Daoy (cell line): ENCODE results near the gene SLMAP. TPM values are rescaled to one million over a fixed set of nuclear protein-coding genes. Genes with fewer than 3 reads are reported as not detected.

Experiments
- DNase-seq: peaks from one replicate; pipeline ENCODE4 v3.0.0-alpha.2; 2015; ENCODE audit warnings: low read depth
- total RNA-seq: library from RNA; depleted of rRNA; stranded (reverse); fragments of >200 nt; shearing (Covaris generic); gene quantifications from 2 replicates; pipeline ENCODE4 v1.2.3, GENCODE V29; 2014

SLMAP gene
- total RNA-seq, 1 experiment from 2014 or later, result 34.9 TPM

- no peak for DNase-seq
Observed at GRCh38 chr3:57939775-57940174, 183.7 kb downstream of the SLMAP start.

DNA sequence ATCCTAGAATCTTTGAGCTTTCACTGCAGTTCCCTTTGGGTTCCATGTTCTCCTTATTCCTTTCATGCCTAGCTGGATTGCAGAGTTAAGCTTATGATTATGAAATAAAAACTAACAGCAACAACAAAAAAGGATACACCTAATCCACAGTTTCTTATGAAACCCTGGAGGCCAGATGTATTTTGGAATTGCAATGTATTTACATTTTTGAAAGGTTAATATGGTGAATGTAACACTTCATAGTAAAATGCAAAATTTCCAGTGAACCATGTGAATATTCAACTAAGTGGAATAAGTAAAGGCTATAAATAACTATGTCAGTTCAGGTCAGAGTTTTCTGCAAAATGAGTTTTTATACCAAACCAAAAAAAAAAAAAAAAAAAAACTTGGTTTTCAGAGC is 186.3 kb downstream of the SLMAP start:
- no peak for DNase-seq

DNA sequence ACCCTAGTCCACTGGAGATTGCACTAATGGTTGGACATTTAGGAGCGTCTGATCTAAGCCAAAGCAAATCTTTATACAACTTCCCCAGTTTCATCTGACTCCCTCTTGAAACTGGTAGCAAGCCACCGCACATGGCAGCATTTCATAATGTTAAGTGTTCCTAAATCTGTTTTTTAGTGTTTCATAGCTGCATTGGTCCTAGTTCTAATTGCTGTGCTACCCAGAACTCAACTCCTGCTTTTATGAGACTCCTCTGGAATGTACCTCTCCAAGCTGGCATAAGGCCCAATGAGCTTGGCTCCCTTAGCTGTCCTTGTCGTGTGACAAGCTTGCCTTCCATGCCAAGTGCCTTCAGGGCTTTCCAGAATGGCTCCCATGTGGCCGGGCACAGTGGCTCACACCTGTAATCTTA is 186.8 kb downstream of the SLMAP start:
- DNase-seq, result no peak

GRCh38 chr3:57943525-57944495 is 187.7 kb downstream of the SLMAP start:
- DNase-seq, result no peak

- no peak for DNase-seq
Observed at GRCh38 chr3:57946970-57947381, 190.9 kb downstream of the SLMAP start.

- no peak for DNase-seq
Observed at GRCh38 chr3:57948080-57948671, 192.1 kb downstream of the SLMAP start.

GRCh38 chr3:57948781-57949242 is 192.7 kb downstream of the SLMAP start:
- no peak for DNase-seq

DNA sequence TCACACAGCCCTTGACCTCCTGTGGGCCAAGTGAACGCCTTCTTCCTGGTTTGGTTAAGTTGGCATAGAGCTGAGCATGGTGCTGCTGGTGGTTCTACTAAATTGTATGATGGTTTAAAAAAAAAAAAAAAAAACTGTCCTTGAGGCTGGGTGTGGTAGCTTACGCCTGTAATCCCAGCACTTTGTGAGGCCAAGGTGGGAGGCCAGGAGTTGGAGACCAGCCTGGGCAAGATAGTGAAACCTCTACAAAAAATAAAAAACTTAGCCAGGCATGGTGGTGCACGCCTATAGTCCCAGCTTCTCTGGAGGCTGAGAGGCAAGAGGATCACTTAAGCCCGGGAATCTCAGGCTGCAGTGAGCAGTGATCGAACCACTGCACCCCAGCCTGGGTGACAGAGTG is 193.2 kb downstream of the SLMAP start:
- no peak for DNase-seq

DNA sequence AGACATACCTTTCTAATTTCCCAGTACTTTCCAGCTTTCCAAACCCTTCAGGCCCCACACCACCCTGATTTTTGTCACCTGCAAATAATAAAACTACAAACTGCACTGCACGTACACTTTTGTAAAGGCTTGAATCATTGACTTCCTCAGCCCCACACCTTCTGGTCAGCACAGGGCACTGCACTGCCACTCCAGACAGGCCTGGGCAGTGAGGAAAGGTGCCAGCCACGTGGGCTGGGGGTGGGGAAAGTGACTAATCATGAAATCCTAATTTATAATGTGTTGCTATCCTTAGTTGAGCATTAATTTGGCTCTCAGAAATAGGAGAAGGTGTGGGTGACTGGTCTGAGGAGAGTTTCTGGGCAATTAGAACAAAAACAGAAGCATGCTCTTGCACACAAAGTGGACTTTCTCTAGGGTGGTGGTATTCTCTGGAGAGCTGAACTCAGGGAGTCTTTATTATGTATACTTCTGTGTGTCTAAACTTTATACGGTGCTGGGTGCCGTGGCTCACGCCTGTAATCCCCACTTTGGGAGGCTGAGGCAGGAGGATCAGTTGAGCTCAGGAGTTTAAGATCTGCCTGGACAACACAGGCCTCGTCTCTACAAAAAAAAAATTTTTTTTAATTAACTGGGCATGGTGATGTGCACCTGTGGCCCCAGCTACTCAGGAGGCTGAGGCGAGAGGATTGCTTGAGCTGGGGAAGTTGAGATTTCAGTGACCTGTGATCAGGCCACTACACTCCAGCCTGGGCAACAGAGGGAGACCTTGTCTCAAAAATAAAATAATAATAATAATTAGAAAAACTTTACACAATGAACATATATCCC is 193.9 kb downstream of the SLMAP start:
- DNase-seq, result peak; percentile 30

DNA sequence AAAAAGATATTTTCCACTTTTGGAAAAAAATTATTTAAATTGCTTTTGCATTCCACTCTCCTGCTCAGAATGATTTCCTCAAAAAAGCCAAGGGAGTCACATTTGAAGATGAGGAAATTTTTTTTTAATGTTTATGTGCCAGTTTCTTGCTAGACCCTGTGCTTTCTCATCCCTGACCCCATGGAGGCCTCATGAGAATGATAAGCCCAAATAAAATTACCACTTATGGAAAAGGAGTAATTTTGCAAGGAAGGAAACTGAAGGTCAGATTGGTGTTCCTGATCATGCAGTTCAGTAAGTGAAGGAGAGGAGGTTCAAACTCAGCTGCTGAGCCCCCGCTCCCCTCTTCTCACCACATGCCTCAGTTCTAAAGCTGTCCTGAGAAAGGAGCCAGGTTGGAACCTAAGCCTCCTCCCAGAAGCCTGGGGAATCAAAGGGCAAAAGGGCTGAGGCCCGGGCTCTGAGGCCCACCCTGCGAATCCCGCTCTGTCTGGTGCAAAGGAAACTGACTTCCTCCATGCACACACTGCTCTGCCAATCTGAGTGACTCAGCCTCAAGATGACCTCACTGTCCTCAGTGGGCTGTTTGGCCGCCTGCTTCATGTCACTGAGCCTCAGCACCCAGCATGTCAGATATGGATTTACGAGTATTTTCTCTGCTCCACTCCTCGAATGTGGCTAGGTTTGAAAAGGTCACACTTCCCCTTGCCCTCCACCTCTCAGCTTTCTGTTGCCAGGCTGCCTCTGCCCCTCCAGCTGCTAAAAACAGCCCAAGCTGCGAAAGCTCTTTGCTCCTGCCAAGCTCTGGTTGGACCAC is 195.2 kb downstream of the SLMAP start:
- peak; percentile 83 for DNase-seq

- peak; percentile 69 for DNase-seq
Observed at GRCh38 chr3:57952208-57952631, 196.1 kb downstream of the SLMAP start.

GRCh38 chr3:57952651-57953050 is 196.5 kb downstream of the SLMAP start:
- no peak for DNase-seq

DNA sequence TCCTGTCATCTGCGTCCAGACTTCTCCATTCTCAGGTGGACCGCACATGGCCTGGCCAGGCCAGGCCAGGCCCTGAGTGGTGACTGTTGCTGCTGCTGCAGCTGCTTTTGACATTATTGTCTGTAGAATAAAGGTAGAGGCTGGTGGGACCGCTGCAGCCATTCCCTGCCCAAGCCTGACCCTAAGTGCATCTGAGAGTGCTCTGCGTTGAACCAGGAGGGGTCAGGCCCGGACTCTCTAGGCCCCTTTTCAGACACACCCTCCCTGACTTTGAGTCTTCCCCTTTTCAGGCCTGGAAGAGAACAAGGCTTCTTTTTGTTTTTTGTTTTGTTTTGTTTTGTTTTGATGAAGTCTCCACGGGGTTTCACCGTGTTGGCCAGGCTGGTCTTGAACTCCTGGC is 197.5 kb downstream of the SLMAP start:
- DNase-seq, result no peak

- peak; percentile 29 for DNase-seq
Observed at GRCh38 chr3:57956119-57956832, 200.2 kb downstream of the SLMAP start.

GRCh38 chr3:57956833-57957174 is 200.7 kb downstream of the SLMAP start:
- DNase-seq, result no peak

GRCh38 chr3:57957824-57958223 is 201.7 kb downstream of the SLMAP start:
- no peak for DNase-seq

GRCh38 chr3:57958642-57959422 is 202.7 kb downstream of the SLMAP start:
- DNase-seq, result peak; percentile 67

DNA sequence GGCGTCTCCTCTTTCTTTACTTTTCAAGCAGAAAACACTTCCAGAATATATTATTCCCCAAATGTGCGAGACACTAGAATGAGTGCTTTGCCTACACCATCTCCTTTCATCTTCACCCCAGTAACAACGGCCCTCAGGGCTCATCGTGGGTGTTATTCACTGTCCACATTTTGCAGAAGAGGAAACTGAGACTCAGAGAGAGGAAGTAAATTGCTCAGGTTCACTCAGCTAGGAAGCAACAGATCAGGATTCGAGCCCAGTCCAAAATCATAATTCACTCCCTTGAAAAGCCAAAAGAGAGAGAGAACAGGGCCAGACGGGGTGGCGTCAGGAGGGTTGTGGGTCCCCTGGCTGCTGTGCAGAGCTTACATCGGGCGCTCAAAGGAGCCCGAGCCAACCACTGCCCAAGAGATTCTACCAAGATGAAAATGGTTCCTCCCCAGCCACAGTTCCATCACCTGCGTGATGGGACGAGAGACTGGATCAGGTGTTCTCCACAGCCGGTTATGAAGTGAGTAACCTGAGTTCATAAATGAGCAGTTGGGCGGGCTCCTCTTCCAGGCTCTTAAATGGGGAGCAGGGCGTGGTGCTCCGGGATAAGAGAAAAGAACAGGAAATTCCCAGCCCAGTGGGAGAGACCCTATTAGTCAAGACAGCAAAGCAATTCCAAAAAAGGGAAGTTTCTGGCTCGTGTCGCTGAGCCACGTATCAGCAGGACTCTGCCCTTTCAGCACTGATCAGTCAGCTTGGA is 203.5 kb downstream of the SLMAP start:
- DNase-seq, result peak; percentile 68

DNA sequence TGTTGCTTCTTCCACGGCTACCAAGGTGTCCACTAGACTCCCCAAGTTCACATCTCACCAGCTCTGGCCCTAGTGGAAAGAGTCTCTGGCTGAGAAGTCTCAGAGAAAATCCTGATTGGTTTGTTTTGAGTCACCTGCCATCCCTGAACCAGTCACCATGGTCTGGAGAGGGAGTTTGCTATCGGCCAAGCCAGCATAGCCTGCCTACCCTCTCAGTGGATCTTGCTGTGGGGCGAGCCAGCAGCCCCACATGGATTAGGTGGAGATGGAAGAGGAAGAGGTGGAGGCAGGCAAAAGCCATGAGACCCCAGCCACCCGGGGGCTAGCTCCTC is 204.0 kb downstream of the SLMAP start:
- no peak for DNase-seq
